Measurements from ENCODE around the gene DKKL1.

Gene DKKL1

DNA sequence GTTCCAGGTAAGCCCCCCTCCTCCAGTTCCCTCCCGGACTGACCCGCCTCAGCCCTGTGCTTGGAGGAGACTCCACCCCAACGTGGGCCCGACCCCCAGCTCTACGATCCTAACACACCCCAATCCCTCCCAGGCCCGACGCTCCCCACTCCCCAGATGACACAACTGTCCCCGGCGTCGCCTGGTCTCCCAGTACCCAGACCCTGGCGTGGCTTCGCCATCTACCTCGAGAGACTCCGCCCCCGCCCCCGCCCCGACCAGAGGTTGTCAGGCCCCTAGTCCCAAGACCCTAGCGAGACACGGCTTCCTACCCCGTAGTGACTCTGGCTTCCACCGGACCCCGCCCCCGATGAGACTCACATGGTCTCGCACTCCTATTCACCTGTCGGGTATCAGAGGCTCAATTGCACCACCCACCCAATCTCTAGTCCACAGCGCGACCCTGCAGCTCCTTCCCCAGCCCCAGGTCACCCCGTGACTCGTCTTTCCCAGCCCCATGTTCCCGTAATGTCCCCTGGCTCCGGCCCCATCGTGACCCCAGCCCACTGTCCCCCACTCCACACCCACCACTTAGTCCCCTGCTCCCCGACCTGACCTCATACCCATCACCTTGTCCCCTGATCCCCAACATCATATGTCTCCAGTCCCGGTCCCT lies 25.5 kb upstream of the DKKL1 start:
- DNase-seq, result no peak

DNA sequence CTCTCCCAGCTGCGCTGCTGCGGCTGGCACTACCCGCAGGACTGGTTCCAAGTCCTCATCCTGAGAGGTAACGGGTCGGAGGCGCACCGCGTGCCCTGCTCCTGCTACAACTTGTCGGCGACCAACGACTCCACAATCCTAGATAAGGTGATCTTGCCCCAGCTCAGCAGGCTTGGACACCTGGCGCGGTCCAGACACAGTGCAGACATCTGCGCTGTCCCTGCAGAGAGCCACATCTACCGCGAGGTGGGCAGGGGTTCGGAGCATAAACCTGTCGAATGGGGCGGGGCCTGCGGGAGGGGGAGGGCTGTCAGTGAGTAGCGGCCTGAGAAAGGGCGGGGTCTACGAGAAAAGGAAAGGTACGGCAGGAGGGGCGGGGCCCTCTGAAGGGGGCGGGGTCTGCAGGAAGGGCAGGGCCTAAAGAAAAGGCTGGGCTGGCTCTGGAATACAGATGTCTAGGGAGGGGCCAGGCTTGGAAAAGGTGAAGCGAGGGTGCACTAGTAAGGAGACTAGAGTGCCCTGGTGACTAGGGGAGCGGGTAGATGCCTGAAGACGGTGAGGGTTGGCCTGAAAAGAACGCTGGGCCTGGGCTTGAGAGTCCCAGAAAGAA lies 24.9 kb upstream of the DKKL1 start:
- peak in 1 of 2 experiments; percentile 44 for DNase-seq

DNA sequence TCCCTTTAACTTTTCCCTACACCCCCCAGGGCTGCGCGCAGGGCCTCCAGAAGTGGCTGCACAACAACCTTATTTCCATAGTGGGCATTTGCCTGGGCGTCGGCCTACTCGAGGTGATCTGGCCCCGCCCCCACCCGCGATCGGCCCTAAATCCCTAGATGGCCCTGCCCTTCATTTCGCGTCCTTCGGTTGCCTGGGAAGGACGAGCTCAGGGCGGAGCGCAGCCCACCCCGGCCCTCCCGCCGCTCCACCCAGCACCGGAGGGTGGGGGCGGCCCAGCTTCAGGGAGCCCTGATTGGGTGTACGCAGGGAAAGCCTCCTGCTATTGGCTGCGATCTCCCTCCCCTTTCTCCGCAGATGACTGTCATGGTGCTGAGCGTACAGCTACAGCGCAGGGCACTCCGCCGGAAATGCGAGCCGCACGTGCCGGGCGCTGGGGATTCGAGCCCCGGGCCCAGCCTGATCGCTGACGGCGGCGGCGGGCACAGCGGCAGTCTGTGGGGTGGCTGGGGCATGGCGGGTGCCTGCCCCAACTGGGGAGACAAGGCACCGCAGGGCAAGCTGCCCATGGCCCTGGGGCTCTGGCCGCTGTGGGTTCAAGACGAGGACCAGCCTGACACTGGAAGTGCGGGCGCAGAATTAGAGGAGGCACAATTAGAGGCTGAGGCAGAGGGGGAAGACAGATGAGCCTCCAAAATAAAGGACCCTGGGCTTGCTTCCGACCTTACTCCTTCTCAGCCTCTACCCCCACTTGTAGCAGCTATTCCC lies 24.2 kb upstream of the DKKL1 start:
- DNase-seq, result no peak

DNA sequence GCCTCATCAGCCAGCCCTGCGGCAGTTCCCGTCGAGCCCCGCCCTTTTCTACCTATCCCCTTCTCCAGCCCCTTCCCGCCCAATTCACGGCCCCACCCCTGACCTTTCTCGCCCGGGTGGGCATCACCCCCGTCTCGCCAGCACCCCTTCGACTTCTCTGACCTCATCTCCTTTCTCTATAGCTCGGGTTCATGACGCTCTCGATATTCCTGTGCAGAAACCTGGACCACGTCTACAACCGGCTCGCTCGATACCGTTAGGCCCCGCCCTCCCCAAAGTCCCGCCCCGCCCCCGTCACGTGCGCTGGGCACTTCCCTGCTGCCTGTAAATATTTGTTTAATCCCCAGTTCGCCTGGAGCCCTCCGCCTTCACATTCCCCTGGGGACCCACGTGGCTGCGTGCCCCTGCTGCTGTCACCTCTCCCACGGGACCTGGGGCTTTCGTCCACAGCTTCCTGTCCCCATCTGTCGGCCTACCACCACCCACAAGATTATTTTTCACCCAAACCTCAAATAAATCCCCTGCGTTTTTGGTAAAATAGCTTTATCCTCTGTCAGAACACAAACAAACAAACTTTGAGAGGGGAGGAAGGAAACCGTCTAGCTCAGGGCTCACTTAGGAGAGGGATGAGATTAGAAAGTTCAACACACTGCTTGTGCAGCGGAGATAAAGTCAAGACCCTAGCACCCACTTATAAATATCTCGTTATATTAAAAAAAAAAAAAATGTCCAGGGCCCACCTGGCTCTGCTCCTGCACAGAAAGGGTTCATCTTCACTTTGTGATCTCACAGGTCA lies 23.4 kb upstream of the DKKL1 start:
- DNase-seq, result no peak

DNA sequence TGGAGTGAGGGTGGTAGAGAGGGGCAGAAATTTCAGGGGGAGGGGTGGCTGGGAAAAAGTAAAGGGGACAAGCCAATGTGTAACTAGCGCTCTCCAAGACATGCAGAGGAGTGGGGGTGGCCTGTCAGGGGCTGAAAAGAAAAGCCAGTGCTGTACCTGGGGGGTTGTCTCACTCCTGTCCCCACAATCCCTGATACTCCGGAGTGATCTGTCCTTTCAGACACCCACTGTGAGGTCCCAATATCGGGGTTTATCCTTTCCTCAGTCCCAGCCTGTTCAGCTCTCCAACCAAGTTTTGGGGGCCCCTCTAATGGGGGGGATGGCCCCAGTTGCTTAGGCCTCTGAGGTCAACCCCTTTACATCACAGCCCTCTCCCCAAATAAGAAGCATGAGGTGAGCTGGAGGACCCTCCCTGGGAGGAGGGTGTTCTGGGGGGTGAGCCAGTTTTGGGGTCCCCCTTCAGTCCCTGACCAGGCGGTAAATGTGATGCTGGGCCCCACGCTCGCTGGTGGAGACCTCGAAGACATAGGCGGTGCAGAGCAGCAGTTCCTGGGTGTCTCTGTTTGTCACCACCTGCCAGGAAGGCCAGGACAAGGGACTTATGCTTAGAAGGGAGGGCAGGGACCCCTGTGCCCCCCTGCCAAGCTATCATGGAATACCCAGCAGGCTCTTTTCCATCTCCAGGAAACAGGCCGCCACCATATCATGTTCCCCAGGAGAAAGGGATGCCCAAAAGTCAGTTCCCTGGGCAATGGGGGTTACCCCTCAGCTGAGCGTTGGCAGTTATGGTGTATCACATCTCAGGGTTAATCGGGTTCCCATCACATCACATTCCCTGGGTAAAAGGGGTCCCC lies 22.6 kb upstream of the DKKL1 start:
- no peak for DNase-seq

DNA sequence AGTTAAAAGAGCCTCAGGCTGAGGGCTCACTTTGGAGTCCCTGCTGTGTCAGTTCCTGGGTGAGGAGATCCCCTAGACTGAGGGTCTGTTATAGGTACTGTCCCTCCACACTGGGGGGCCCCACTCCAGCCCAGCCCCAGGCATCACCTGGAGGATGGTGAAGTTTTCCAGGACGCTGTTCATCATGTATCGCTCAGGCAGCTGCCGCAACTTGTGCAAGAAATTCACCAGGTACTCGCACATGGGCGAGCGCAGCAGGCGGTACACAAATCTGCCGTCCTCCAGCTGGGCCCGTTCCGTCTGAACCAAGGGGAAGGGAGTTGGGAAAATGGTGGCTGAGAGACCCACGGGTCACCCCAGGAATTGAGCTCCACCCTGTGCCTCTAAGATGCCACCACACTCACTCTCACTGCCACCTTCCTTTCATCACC lies 21.4 kb upstream of the DKKL1 start:
- no peak for DNase-seq

DNA sequence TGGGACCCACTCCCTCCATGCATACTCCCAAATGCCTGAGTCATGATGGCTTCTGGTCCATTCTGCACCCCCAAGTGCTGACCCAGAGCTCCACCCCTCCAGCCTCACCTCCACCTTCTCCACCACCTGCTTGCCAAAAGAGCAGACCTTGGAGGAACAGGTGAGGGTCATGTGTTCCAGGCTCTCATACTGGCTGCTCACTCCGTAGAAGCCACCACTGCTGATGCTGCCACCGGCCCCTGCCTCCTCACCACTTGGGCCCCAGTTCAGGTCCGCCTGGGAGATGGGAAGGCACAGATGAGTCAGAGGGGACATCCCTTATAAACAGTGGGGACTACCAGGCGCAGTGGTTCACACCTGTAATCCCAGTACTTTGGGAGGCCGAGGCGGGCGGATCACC lies 20.6 kb upstream of the DKKL1 start:
- DNase-seq, result no peak

DNA sequence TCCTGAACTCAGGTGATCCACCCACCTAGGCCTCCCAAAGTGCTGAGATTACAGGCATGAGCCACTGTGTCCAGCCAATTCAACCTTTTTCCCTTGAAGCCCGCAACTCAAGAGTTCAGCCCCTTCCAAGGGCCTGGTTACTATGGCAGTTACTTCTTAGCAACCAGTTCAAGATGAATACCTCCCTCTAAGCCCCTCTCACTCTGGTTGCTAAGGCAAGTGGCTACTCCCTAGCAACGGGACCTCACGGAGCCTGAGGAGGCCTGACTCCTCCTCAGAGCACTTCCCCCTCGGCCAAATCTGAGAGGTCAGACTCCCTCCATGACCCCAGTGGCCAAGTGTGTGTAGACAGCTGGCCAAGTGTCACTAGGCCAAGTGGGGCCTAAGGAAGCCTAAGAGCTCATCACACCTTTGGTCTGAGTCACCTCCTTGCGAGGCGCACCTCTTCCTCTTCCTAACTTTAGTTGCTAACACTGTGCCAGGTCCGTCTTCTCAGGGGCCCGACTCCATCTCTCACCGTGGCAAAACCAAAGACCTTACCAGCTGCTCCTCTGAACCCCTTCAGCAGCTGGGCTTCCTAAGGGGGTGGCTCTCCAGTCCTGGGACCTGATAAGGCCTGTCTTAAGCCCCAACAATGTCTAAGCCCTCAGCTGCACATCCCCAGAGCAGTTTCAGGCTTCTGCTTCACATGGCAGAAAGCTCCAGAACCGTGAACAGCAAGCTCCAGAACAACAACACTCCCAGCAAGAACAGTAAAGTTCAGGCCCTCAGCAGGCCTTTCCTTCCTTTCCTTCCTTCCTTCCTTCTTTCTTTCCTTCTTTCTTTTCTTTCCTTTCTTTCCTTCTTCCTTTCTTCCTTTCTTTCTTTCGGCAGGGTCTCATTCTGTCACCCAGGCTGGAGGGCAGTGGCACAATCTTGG lies 18.9 kb upstream of the DKKL1 start:
- DNase-seq, result no peak

DNA sequence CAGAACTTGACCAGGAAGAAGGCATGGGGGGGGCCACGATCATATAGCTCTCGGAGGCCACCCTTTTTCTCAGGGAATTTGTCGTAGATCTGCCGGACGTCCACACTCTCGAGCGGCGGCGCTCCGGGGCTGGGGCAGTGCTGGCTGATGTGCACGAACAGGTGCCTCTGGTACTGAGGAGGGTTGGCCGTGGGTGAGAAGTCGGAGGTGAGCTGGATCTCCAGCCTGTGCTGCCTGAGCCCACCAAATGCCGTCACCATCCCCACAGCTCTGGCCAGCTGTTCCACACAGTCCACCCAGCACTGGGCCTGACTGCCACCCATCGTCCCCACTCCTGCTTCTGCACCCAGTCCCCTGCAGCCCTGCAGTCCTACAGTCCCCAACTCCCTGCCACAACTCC lies 16.5 kb upstream of the DKKL1 start:
- DNase-seq, result no peak

DNA sequence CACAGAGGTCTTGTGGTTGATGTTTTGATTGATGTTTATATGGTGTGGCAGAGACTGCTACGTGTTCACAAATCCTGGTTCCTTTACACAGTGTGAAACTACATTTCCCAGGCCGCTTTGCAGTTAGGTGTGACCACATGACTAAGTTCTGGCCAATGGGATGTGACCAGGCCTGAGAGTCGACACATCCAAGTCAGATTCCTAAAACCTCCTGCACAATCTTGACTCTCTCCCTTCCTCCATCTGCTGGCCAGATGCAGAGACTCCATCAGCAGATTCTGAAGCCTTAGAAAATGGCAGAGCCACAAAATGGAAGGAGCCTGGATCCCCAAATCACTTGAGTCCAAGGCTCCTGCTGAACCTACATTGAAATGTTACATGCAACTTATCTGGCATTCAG lies 15.8 kb upstream of the DKKL1 start:
- DNase-seq, result no peak

DNA sequence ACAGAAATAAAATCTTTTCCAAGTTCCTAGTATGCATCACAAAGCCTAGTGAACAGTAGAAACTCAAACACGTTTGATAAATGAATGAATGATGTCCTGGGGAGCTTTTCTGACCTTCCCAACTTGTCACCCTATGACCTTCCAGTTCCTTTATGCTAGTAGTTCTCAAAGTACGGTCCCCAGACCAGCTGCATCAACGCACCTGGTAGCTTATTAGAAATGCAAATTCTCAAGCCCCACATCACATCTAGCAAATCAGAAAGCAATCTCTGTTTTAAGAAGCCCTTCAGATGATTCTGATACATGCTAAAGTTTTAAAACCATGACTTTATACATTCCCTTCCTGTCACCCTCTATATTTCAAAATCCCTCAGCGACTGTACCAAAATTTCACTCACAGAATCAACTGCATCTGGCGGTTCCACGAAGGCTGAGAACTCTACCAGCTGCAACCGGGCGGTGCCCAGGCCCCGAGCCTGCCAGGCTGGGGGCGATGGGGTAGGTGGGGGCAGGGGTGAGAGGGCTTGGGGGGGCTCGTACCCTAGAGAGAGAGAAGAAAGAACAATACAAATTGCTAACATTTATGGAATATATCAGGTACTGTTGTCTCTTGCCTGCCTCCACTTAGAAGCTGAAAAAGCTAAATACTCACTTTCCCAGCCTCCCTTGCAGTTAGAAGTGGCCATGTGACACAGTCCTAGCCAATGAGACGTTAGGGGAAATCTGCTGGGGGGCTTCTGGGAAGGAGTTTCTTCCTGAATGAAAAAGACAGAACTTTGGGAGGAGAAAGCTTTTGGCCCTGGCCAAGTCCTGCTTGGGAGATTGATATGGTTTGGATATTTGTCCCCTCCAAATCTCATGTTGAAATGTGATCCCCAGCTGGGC lies 15.1 kb upstream of the DKKL1 start:
- no peak for DNase-seq

DNA sequence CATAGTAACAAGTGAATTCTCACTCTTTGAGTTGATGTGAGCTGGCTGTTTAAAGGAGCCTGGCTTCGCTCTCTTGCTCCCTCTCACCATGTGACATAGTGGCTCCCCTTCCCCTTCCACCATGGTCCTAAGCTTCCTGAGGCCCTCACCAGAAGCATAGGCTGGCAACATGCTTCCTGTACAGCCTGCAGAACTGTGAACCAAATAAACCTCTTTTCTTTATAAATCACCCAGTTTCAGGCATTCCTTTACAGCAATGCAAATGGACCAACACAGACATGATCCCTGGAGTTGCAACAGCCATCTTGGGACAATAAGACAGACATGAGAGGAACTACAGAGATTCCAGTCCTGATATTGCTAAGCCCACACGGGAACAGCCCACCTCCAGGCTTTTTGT lies 14.1 kb upstream of the DKKL1 start:
- DNase-seq, result no peak

DNA sequence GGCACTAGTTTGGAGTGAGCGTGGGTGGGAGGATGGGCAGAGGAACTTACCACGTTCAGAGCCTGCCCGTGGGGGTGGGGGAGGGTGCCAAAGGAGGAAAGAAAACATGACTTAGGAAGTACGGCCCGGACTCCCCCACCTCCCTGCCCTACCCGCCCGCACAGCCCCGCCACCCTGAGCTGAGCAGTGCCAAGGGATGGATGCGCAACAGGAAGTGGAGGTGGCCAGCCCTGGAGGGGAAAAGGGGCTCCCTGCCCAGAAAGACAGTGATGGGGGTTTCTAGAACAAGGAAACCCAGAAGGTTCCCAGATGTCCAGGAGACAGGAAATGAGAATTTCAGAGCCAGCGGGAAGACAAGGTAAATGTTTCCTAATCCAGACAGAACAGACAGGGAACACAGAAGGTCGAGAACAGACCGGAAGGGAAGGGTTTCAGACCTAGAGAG lies 7.7 kb upstream of the DKKL1 start:
- no peak for DNase-seq

DNA sequence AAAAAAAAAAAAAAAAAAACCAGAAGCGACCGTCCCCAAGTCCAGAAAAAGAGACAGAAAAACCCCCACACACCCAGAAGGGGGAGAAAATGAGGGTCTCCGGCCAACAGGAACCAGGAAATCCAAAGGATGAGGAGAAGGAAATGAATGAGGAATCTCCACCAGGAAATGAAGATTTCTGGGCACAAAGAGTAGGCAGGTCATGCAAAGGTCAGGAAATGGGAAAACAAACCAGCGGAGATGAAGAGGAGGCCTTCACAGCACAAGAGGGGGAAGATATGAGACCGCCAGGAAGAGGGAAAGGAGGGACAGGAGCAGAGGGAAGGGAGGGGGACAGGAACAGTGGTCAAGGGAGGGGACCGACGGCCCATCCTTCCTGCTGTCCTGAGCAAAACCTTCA lies 7.3 kb upstream of the DKKL1 start:
- DNase-seq, result no peak

DNA sequence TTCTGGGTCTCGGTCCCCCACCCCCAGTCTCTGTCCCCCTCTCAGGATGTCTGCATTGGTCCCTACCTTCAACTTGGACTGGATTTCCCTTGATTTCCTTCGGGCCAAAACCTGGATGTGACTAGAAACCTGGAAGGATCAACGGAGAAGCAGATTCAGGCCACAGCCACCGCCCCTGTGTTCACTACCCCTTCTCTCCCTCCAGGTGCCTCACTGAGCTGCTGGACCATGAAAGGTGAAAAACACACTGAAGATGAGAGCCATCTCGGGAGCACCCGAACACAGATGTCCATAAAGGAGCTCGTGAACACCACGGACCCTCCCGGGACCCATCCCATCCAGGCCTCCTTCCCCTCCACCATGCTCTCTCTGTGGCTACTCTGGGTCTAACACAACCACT lies 6.5 kb upstream of the DKKL1 start:
- DNase-seq, result no peak

DNA sequence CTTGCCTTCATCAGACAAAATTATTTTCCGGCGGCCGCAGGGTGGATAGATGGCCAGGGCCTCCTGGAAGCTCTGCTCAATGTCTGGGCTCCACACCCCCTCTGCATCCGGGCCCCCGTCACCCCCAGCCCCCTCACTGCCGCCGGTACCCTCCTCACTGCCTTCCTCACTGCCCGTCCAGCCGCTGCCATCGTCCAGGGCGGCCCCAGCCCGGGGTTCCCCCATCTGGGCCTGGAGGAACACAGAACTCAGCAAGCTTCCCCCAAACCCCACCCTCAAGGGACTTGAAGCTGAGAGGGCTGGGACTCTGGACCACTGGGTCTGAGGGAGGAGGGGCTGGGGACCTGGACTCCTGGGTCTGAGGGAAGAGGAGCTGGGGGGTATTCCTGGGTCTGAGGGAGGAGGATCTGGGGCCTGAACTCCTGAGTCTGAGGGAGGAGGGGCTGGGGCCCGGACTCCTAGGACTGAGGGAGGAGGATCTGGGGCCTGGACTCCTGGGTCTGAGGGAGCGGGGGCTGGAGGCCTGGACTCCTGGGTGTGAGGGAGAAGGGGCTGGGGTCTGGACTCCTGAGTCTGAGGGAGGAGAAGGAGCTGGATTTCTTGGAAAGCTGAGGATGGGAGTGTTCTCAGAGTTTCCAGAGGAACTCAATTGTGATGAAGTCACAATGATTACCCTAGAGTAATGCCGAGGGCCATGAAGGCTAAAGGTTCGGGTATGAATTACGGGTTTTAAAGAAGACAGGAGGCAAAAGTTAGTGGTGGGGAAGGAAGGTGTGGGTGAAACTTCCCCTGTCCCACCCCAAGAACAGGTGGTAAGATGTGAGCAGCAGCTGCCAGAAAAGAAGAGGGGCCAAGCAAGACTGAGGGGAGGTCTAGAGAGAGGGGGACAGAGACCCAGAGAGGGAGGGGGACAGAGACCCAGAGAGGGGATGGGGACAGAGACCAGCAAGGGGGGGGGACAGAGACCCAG lies 3.5 kb upstream of the DKKL1 start:
- no peak for DNase-seq

DNA sequence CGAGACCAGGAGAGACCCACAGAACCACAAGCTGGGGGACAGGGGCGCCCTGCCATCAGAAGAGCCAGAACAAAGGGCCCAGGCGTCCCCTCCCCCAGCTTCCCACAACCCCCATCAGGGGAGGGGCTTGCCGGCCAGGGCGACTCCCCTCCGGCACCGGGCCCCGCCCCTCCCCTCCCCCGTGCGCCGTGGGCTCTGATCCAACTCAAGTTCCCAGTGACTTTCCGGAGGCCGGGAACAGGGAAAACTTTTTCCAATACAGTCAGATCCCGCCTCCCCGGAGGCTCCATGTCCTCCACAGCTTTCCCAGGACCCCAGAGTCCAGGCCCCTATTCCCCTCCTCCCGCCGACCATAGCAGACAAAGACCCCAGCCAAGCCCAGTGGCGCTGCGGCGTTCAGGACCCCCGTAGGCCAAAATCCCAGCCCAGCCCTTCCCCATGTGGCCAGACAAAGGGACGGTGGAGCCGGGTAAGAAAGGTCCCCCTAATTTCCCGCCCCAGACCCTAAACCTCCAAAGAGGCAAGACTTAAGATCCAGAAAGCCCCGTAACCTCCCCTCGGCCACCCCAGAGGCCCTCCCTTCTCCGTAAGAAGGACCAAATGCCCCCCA lies 2.1 kb upstream of the DKKL1 start:
- DNase-seq, result peak in 1 of 2 experiments; percentile 27
